Measurements from ENCODE around the gene KAT14.
"Not testable (repeated sequence)": the region's sequence is repeated elsewhere in the genome, so short reads cannot be mapped to it uniquely, and the experiment has no call there.

Gene KAT14

GRCh38 chr20:18137412-18138265, at the start of gene KAT14, which contains the start of gene PET117:
TSS of gene KAT14 (plus strand) at chr20:18137863. CDS start at chr20:18142661, 4,798 bp downstream.
TSS of gene PET117 (plus strand) at chr20:18137863. CDS start at chr20:18137956, 93 bp downstream.
- DNase-seq (ENCODE audit: low spot score) = peak; percentile 94

GRCh38 chr20:18088298-18088697, 49.4 kb upstream of the KAT14 start:
- not testable (repeated sequence) for DNase-seq (ENCODE audit: low spot score)

- DNase-seq (ENCODE audit: low spot score) = not testable (repeated sequence)
These were observed 48.8 kb upstream of the KAT14 start for GRCh38 chr20:18088841-18089240.

- no peak for DNase-seq (ENCODE audit: low spot score)
These were observed 47.6 kb upstream of the KAT14 start for GRCh38 chr20:18090044-18090443.

GRCh38 chr20:18090477-18090876, 47.2 kb upstream of the KAT14 start:
- no peak for DNase-seq (ENCODE audit: low spot score)

- no peak for DNase-seq (ENCODE audit: low spot score)
These were observed 46.0 kb upstream of the KAT14 start for GRCh38 chr20:18091623-18092022.

- DNase-seq (ENCODE audit: low spot score) = no peak
These were observed 44.8 kb upstream of the KAT14 start for GRCh38 chr20:18092890-18093289.

GRCh38 chr20:18093388-18093787, 44.3 kb upstream of the KAT14 start:
- DNase-seq (ENCODE audit: low spot score) = no peak

- DNase-seq (ENCODE audit: low spot score) = no peak
These were observed 43.5 kb upstream of the KAT14 start for GRCh38 chr20:18094191-18094590.

GRCh38 chr20:18100569-18100968, 37.1 kb upstream of the KAT14 start:
- DNase-seq (ENCODE audit: low spot score) = not testable (repeated sequence)

GRCh38 chr20:18101125-18101810, 36.4 kb upstream of the KAT14 start:
- DNase-seq (ENCODE audit: low spot score) = no peak

- DNase-seq (ENCODE audit: low spot score) = no peak
These were observed 34.2 kb upstream of the KAT14 start for GRCh38 chr20:18103497-18103896.

- DNase-seq (ENCODE audit: low spot score) = no peak
These were observed 29.3 kb upstream of the KAT14 start for GRCh38 chr20:18108326-18108725.

- not testable (repeated sequence) for DNase-seq (ENCODE audit: low spot score)
These were observed 9.1 kb upstream of the KAT14 start for GRCh38 chr20:18128574-18128973.

GRCh38 chr20:18132663-18133062, 5.0 kb upstream of the KAT14 start:
- DNase-seq (ENCODE audit: low spot score) = no peak

GRCh38 chr20:18133962-18134361, 3.7 kb upstream of the KAT14 start:
- no peak for DNase-seq (ENCODE audit: low spot score)

- DNase-seq (ENCODE audit: low spot score) = no peak
These were observed 561 bp downstream of the KAT14 start for GRCh38 chr20:18138266-18138582.

- DNase-seq (ENCODE audit: low spot score) = no peak
These were observed 1.2 kb downstream of the KAT14 start for GRCh38 chr20:18138639-18139583.

- no peak for DNase-seq (ENCODE audit: low spot score)
These were observed 2.2 kb downstream of the KAT14 start for GRCh38 chr20:18139832-18140231.

- DNase-seq (ENCODE audit: low spot score) = no peak
These were observed 7.0 kb downstream of the KAT14 start for GRCh38 chr20:18144541-18145099.

GRCh38 chr20:18154342-18154741, 16.7 kb downstream of the KAT14 start:
- no peak for DNase-seq (ENCODE audit: low spot score)

GRCh38 chr20:18156045-18156444, 18.4 kb downstream of the KAT14 start:
- no peak for DNase-seq (ENCODE audit: low spot score)
